GM12801 (cell line): ENCODE data around the gene RTL10.

Experiments
- TF ChIP-seq, protein P1 (sequence below): IDR thresholded peaks from one replicate; pipeline ENCODE4 v1.5.1; 2011; ENCODE audit warnings: control low read depth; ENCODE audit not compliant: insufficient read length; ENCODE audit errors: extremely low read depth

The RTL10 gene

DNA sequence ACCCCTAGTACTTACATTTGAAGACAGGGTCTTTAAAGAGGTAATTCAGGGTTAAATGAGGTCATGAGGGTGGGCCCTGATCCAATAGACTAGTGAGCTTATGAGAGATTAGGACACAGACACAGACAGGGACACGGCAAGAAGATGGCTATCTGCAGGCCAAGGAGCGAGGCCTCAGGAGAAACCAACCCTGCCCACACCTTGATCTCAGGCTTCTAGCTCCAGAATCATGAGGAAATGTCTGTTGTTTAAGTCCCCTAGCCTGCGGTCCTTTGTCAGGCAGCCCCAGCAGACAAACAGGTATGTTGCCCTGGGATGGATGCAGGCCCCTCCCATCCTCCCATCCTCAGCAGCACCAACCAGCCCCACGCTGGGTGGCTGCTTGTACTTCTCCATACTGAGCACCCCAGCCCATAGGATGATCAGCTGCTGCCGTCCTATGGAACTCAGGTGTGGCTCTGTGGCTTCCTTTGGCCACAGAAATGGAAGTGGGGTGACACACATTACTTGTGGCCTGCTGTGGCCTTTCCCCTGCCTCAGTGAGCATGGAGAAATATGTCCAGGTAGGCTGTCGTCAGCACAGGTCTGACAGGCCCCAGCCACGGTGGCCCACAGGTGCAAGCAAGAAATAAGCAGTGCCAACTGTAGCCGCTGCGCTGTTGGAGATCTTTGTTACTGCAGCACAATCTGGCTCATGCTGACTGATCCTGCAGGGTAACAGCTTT lies 7.9 kb downstream of the RTL10 start:
- TF ChIP-seq, protein P1, sequence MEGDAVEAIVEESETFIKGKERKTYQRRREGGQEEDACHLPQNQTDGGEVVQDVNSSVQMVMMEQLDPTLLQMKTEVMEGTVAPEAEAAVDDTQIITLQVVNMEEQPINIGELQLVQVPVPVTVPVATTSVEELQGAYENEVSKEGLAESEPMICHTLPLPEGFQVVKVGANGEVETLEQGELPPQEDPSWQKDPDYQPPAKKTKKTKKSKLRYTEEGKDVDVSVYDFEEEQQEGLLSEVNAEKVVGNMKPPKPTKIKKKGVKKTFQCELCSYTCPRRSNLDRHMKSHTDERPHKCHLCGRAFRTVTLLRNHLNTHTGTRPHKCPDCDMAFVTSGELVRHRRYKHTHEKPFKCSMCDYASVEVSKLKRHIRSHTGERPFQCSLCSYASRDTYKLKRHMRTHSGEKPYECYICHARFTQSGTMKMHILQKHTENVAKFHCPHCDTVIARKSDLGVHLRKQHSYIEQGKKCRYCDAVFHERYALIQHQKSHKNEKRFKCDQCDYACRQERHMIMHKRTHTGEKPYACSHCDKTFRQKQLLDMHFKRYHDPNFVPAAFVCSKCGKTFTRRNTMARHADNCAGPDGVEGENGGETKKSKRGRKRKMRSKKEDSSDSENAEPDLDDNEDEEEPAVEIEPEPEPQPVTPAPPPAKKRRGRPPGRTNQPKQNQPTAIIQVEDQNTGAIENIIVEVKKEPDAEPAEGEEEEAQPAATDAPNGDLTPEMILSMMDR = no peak

DNA sequence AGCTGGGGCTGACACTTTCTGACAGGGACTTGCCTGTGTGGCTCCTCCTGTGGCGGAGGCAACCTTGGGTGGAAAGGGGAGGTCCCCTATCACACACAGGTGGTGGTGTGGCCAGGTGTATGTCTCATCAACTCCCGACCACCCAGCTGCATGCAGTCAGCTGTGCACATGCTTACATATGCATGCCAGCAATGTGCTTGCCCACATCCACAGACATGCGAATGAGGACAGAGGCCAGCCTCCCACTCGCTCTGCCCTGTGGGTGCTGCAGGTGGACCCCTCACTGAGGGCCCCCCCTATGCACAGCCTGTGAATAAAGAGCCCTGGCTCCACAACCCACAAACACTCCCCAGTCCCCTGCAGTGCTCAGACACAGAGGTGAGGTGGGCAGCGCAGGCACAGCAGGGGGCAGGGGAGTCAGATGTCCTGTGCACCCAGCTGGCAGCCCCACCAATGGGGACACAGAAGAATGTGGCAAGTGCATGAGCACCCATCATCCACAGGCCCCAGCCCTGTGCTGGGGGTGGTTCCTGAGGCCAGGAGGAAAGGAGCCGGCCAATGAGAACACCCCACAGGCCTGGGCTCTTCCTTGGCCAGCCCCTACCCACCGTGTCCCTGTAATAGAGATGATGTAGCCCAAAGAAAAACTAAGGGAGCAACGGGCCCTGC lies 9.5 kb downstream of the RTL10 start:
- TF ChIP-seq, protein P1 = no peak

DNA sequence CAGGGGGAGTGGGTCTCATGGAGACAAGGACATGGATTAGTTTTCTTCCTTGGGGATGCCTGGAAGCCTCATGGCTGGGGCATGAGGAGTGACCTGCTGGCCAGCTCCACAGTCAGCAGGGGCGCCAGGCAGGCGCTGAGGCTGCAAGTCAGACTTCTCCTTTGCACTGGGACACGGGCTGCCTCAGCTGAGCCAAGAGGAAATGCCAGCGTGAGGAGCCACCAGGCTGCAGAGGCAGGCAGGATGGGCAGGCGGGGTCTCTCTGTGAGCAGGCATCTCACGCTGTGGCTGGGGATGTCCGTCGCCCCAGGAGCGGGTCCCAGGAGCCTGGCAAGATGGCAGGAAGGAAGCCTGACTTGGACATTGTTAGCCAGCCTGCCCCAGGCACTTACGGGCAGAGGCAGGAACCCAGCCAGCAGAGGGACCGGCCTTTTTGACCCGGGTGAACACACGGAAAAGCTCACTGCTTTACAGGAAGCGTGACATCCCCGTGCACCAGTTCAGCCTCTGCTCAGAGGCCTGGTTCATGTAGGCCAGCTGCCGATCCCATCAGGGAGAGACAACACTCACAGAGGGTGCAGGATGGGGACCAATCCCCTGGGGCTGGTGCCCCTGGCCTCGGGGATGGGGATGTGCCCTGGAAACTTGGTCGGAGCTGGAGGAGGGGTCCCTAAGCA lies 10.2 kb downstream of the RTL10 start:
- TF ChIP-seq, protein P1 = no peak

DNA sequence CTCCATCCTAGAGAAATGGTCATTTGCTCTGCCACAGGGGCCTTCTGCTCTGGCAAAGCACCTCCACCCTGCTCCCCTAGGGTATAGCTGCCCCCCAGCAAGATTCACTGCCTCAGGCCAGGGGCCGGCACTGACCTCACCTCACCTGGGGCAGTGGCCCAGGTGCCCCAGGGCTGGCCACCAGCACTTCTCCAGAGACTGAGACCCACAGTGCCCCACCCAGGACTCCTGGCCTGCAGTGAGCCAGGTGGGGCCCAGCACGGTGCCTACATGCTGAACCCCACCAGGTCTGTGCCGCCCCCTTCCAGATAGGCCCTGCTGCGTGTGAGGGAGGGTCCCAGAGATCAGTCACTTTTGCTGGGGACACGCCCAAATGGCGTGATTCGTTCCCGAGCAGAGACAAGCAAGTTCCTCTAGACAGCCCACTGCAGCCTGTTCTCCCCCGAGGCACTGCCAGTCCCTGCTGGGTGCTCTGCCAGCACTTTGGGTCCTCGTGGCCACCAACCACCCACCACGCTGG lies 10.8 kb downstream of the RTL10 start:
- TF ChIP-seq, protein P1 = no peak

DNA sequence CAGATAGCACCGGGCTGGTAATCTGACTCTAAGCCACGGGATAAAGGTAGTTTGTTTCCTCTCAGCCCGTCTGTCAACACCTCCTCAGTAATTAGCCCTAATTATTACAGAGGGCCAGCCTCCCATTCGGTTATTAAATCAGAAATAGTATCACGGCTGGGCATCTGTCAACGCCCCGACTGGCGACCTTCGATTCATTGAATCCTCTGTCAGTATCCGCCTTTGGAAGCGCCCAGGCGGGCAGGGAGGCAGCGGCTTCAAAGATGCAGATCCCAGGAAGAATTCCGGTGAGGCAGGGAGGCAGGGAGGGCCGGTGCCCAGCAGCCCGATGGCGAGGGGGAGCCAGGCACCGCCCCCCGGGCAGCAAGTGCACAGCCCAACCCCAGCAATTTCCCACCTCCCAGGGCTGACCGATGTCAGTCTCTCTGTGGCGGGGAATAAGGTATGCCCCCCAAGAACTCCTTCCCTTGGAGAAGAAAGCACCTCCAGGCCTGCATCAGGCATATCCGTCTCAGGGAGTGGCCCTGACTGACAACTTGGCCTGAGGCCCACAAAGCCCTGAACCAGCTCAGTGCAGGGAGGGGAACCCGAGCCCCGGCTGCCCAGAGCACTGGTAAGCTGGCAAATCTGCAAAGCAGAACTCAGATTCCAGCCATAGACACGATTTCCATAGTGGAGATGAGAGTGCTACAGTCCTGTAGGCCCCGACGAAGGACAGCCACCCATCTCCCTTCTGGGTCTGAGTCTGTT lies 11.4 kb downstream of the RTL10 start:
- TF ChIP-seq, protein P1 = no peak

DNA sequence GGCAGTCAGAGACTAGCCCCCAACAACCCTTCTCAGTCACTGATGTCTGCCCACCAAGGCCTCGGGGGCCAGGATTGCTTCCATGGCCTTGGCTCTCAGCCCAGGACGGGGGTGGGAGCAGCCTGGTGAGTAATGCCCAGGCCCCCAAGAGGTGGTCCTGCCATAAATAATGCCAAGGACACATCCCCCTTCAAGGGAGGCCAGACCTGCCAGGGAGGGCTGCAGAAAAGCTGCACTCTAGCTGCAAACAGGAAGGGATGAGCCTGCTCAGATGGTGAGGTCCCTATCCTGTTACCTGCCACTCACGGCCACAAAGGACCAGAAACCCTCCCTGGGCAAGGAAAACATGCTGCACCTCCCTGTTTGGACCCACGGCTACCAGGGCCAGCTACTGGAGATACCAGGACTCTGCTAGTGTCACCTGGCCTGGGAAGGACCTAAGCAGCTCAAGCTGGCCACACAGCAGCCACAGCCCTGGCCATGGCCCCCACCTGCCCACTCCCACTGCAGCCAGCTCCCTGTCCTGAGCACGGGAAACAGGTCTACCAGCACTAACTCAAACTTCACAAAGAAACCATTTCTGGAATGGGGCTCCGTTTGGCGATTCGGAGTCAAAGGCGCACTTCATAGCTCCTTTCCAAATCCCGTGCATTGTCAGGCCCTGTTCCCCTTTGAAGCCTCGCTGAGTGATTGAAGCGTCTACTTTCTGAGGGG lies 12.1 kb downstream of the RTL10 start:
- TF ChIP-seq, protein P1 = no peak
